CD4-positive, CD25-positive, alpha-beta regulatory T cell (primary cell): ENCODE data around the gene ZBED2. TPM values are rescaled to one million over a fixed set of nuclear protein-coding genes. Genes with fewer than 3 reads are reported as not detected.

Experiments used
- ATAC-seq, 2 donors: fragments of 150-1000 bp; cut with Tn5 transposase; one replicate each; pipeline ENCODE4 v1.10.0; 2021; ENCODE audit warnings: low read depth in 2 of 2, moderate number of reproducible peaks in 2 of 2, moderate library complexity in 1 of 2
- DNase-seq, 3 donors: peaks; one replicate each; pipeline versions ENCODE4 v3.0.0 to v3.0.0-alpha.2; 2012 to 2022; ENCODE audit warnings: mixed read lengths in 1 of 3
- H3K27ac ChIP-seq: one replicate; pipeline ENCODE4 v1.7.0; 2013; ENCODE audit warnings: mild to moderate bottlenecking, low read length; ENCODE audit not compliant: insufficient read depth, poor library complexity, severe bottlenecking
- H3K27me3 ChIP-seq: one replicate; pipeline ENCODE4 v1.7.0; 2013; ENCODE audit warnings: low read length; ENCODE audit not compliant: control insufficient read depth, insufficient read depth
- H3K36me3 ChIP-seq: one replicate; pipeline ENCODE4 v1.7.0; 2013; ENCODE audit warnings: mild to moderate bottlenecking, low read length, moderate library complexity; ENCODE audit not compliant: control insufficient read depth, insufficient read depth
- H3K4me1 ChIP-seq: 2 replicates; pipeline ENCODE4 v1.7.0; 2013; ENCODE audit warnings: mild to moderate bottlenecking, low read length; ENCODE audit not compliant: insufficient read depth, control insufficient read depth, poor library complexity, severe bottlenecking
- H3K4me3 ChIP-seq: one replicate; pipeline ENCODE4 v1.7.0; 2013; ENCODE audit warnings: low read depth, mild to moderate bottlenecking, low read length, moderate library complexity
- H3K9me3 ChIP-seq, 2 experiments: 1 replicate in 1 of 2; 2 replicates in 1 of 2; pipeline ENCODE4 v1.7.0; 2013; ENCODE audit warnings: low read length in 2 of 2, mild to moderate bottlenecking in 1 of 2, moderate library complexity in 1 of 2; ENCODE audit not compliant: control insufficient read depth in 2 of 2
- H3K27ac Mint-ChIP-seq, 3 donors: one replicate each; pipeline ENCODE4 v1.8.0; 2020 to 2022; ENCODE audit warnings: mild to moderate bottlenecking in 3 of 3, mixed read lengths in 3 of 3, moderate library complexity in 2 of 3
- H3K27me3 Mint-ChIP-seq: one replicate; pipeline ENCODE4 v1.8.0; 2022; ENCODE audit warnings: mild to moderate bottlenecking, mixed read lengths
- H3K36me3 Mint-ChIP-seq: one replicate; pipeline ENCODE4 v1.8.0; 2020; ENCODE audit warnings: mixed read lengths
- H3K4me1 Mint-ChIP-seq, 4 donors: one replicate each; pipeline ENCODE4 v1.8.0; 2020 to 2022; ENCODE audit warnings: mixed read lengths in 4 of 4, mild to moderate bottlenecking in 1 of 4
- H3K4me3 Mint-ChIP-seq, 4 donors: one replicate each; pipeline ENCODE4 v1.8.0; 2020 to 2022; ENCODE audit warnings: mild to moderate bottlenecking in 4 of 4, mixed read lengths in 4 of 4, moderate library complexity in 3 of 4
- H3K9me3 Mint-ChIP-seq, 7 donors: one replicate each; pipeline ENCODE4 v1.8.0; 2020 to 2022; ENCODE audit warnings: mixed read lengths in 7 of 7, mild to moderate bottlenecking in 3 of 7, moderate library complexity in 2 of 7
- polyA plus RNA-seq, 4 donors: library from polyadenylated mRNA; unstranded; fragments of 300-500 nt; fragmentation: Illumina TruSeq; gene quantifications; one replicate each; pipeline ENCODE4 v1.2.3, GENCODE V29; 2021
- total RNA-seq: library from RNA; stranded (reverse); gene quantifications from one replicate; pipeline ENCODE4 v1.2.3, GENCODE V29; 2022

ZBED2 gene
- total and polyA plus RNA-seq, 5 donors from 2014 or later = 0.15 to 1.00 (median 0.54) TPM; not detected in 1

DNA sequence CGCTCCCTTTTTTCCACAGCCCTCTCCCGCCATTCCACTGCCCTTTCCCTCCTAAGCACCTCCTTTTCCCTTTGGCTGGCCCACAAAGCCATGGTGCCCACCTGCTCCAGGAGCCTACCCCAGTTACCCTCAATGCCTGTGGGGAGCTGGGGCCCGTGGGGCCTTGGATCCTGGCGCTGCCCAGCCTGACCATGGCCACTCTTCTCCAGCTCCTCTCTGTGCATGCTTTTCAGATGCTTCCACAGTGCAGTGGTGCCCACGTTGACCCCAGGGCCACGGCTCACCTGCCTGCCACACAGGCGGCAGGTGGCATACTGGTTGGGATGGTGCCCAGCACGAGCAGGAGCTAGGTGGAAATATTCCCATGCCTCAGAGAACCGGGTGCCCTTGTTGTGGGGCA, 1.5 kb downstream of the ZBED2 start:
- H3K27ac ChIP-seq = no peak overlapping the region
- no peaks in the 10 kb centered on the region for H3K9me3 ChIP-seq
- no peaks in the 10 kb centered on the region for H3K27me3 Mint-ChIP-seq
- peaks cover 30% of the 10 kb centered on the region for H3K36me3 ChIP-seq
- H3K27ac Mint-ChIP-seq = peak overlapping the region in 2 of 3 donors; percentile 15 to 70
- H3K4me3 ChIP-seq = no peak overlapping the region
- H3K27me3 ChIP-seq = no peaks in the 10 kb centered on the region
- ATAC-seq (no peak), DNase-seq (no peak)
- no peaks in the 10 kb centered on the region for H3K9me3 Mint-ChIP-seq
- peaks cover 12% of the 10 kb centered on the region for H3K4me1 ChIP-seq
- peaks cover 25 to 45% (median 33%) of the 10 kb centered on the region in 4 donors for H3K4me1 Mint-ChIP-seq
- H3K36me3 Mint-ChIP-seq = peaks cover 48% of the 10 kb centered on the region
- H3K4me3 Mint-ChIP-seq = peak overlapping the region in 1 of 4 donors; percentile 14

- Mint-ChIP-seq H3K27ac (peak overlapping the region in 2 of 3 donors; percentile 52 to 70), H3K4me1 (peaks cover 24 to 48% (median 34%) of the 10 kb centered on the region in 4 donors), H3K36me3 (peaks cover 48% of the 10 kb centered on the region), H3K27me3 (no peaks in the 10 kb centered on the region), H3K9me3 (no peaks in the 10 kb centered on the region), H3K4me3 (no peak overlapping the region)
- H3K9me3 ChIP-seq = no peaks in the 10 kb centered on the region
- H3K4me1 ChIP-seq = peaks cover 12% of the 10 kb centered on the region
- no peaks in the 10 kb centered on the region for H3K27me3 ChIP-seq
- peak overlapping the region; percentile 3 for H3K4me3 ChIP-seq
- no peak overlapping the region for H3K27ac ChIP-seq
- ATAC-seq = no peak
- H3K36me3 ChIP-seq = peaks cover 24% of the 10 kb centered on the region
- DNase-seq = no peak
These were observed 2.2 kb downstream of the ZBED2 start for GRCh38 chr3:111592936-111593335.

- no peak overlapping the region for H3K4me3 Mint-ChIP-seq
- H3K36me3 ChIP-seq = peaks cover 26% of the 10 kb centered on the region
- ATAC-seq = no peak
These were observed 3.0 kb downstream of the ZBED2 start for GRCh38 chr3:111592143-111592542.

DNA sequence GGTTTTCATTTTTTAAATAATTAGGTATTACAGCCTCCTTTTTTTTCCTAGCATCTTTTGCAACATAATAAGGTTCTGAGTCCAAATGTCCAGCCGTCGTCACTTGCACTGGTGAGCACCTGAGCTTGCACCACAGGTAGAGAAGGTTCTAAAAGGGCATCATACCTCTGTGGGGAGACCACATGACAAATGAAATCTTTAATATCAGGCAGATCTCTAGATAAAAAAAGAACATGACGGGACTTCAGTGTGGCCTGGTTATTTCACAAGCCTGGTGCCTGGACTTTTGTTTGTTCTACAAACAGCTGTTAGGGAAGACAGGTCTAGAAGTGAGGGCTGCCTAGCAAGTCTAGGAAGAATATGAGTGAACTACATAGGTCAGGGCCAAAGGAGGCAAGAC, 3.6 kb downstream of the ZBED2 start:
- Mint-ChIP-seq H3K9me3 (peaks cover 0 to 2% (median 0%) of the 10 kb centered on the region in 7 donors), H3K4me1 (peaks cover 22 to 47% (median 34%) of the 10 kb centered on the region in 4 donors), H3K4me3 (no peak overlapping the region), H3K27me3 (no peaks in the 10 kb centered on the region), H3K27ac (peak overlapping the region in 1 of 3 donors; percentile 70), H3K36me3 (peaks cover 47% of the 10 kb centered on the region)
- no peaks in the 10 kb centered on the region for H3K27me3 ChIP-seq
- peaks cover 31% of the 10 kb centered on the region for H3K36me3 ChIP-seq
- H3K27ac ChIP-seq = no peak overlapping the region
- ATAC-seq (no peak), DNase-seq (no peak)
- peaks cover 12% of the 10 kb centered on the region for H3K4me1 ChIP-seq
- no peaks in the 10 kb centered on the region for H3K9me3 ChIP-seq
- H3K4me3 ChIP-seq = no peak overlapping the region

More at GRCh38 chr3:111592143-111592542, 3.0 kb downstream of the ZBED2 start:
- H3K9me3 Mint-ChIP-seq = no peaks in the 10 kb centered on the region
- no peaks in the 10 kb centered on the region for H3K9me3 ChIP-seq
- no peak overlapping the region for H3K27ac ChIP-seq
- peaks cover 12% of the 10 kb centered on the region for H3K4me1 ChIP-seq
- H3K27ac Mint-ChIP-seq = peak overlapping the region in 2 of 3 donors; percentile 32 to 70
- no peaks in the 10 kb centered on the region for H3K27me3 ChIP-seq
- H3K27me3 Mint-ChIP-seq = no peaks in the 10 kb centered on the region
- DNase-seq = no peak
- no peak overlapping the region for H3K4me3 ChIP-seq
- H3K4me1 Mint-ChIP-seq = peaks cover 22 to 49% (median 34%) of the 10 kb centered on the region in 4 donors
- H3K36me3 Mint-ChIP-seq = peaks cover 46% of the 10 kb centered on the region

DNA sequence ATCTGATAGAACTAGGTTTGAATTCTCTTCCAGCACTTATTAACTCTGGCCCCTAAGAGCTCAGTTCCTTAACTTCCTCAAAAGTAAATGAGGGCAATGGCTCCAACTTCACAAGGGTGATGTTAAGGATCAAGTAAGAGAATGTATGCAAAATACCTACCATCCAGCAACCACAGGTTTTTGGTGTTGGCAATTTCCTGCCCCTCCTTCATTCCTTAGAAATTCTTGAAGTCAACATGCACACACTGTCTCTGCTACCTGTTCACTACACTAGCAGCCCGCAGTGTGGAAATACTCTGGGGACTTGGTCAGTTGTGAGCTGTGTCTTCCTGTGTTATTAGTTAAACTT, 5.0 kb downstream of the ZBED2 start:
- peaks cover 0 to 2% (median 0%) of the 10 kb centered on the region in 7 donors for H3K9me3 Mint-ChIP-seq
- H3K27ac Mint-ChIP-seq = peak overlapping the region in 1 of 3 donors; percentile 26
- Histone ChIP-seq H3K4me3 (no peak overlapping the region), H3K27me3 (no peaks in the 10 kb centered on the region), H3K4me1 (peaks cover 12% of the 10 kb centered on the region), H3K36me3 (peaks cover 39% of the 10 kb centered on the region), H3K27ac (no peak overlapping the region), H3K9me3 (no peaks in the 10 kb centered on the region)
- H3K4me3 Mint-ChIP-seq = no peak overlapping the region
- ATAC-seq (no peak), DNase-seq (no peak)
- peaks cover 15 to 34% (median 25%) of the 10 kb centered on the region in 4 donors for H3K4me1 Mint-ChIP-seq
- H3K27me3 Mint-ChIP-seq = no peaks in the 10 kb centered on the region
- peaks cover 50% of the 10 kb centered on the region for H3K36me3 Mint-ChIP-seq

GRCh38 chr3:111589303-111590142, 5.6 kb downstream of the ZBED2 start:
- Histone ChIP-seq H3K4me1 (peaks cover 6% of the 10 kb centered on the region), H3K36me3 (peaks cover 44% of the 10 kb centered on the region), H3K27ac (no peak overlapping the region), H3K4me3 (no peak overlapping the region), H3K9me3 (no peaks in the 10 kb centered on the region), H3K27me3 (no peaks in the 10 kb centered on the region)
- Mint-ChIP-seq H3K9me3 (peaks cover 0 to 2% (median 0%) of the 10 kb centered on the region in 7 donors), H3K36me3 (peaks cover 50% of the 10 kb centered on the region), H3K27ac (peak overlapping the region in 2 of 3 donors; percentile 50 to 60), H3K4me3 (no peak overlapping the region), H3K4me1 (peaks cover 13 to 28% (median 22%) of the 10 kb centered on the region in 4 donors), H3K27me3 (no peaks in the 10 kb centered on the region)
- DNase-seq (no peak), ATAC-seq (no peak)

- DNase-seq (no peak), ATAC-seq (no peak)
- H3K4me3 Mint-ChIP-seq = no peak overlapping the region
- Histone ChIP-seq H3K4me3 (no peak overlapping the region), H3K27ac (no peak overlapping the region), H3K27me3 (no peaks in the 10 kb centered on the region), H3K4me1 (no peaks in the 10 kb centered on the region), H3K36me3 (peaks cover 45% of the 10 kb centered on the region), H3K9me3 (no peaks in the 10 kb centered on the region)
- H3K4me1 Mint-ChIP-seq = peaks cover 5 to 20% (median 14%) of the 10 kb centered on the region in 4 donors
- H3K36me3 Mint-ChIP-seq = peaks cover 49% of the 10 kb centered on the region
- H3K27ac Mint-ChIP-seq = no peak overlapping the region
- peaks cover 0 to 2% (median 0%) of the 10 kb centered on the region in 7 donors for H3K9me3 Mint-ChIP-seq
- H3K27me3 Mint-ChIP-seq = no peaks in the 10 kb centered on the region
These were observed 6.6 kb downstream of the ZBED2 start for GRCh38 chr3:111588527-111588926.
